A549 (cell line): Measurements from ENCODE around the gene SHE.

Experiments used
- CEBPB ChIP-seq, 2 experiments: fragments of >200 bp in 1 of 2; sonication (Bioruptor Twin) in 1 of 2; formaldehyde crosslinking in 1 of 2; IDR thresholded peaks; 2 replicates each; pipeline ENCODE4 v1.6.1; 2012 to 2016
- EP300 ChIP-seq, 2 experiments: fragments of >200 bp; sonication (Bioruptor Twin); formaldehyde crosslinking; IDR thresholded peaks; 2 replicates in 1 of 2; 3 replicates in 1 of 2; pipeline ENCODE4 v1.6.1; 2016 to 2017
- ESRRA ChIP-seq: fragments of 150-350 bp; IDR thresholded peaks from 2 replicates; pipeline ENCODE4 v1.6.1; 2014; ENCODE audit warnings: mild to moderate bottlenecking, low read length, borderline replicate concordance
- FOSL2 ChIP-seq, 2 experiments: fragments of 450-650 bp in 1 of 2; fragments of >200 bp in 1 of 2; sonication (Bioruptor Twin) in 1 of 2; formaldehyde crosslinking; IDR thresholded peaks; 2 replicates each; pipeline versions ENCODE4 v1.5.0 to v1.6.1; 2016 to 2020; ENCODE audit warnings: mild to moderate bottlenecking in 1 of 2, moderate library complexity in 1 of 2
- GATA3 ChIP-seq: IDR thresholded peaks from 2 replicates; pipeline ENCODE4 v1.6.1; 2012; ENCODE audit warnings: borderline replicate concordance
- POLR2A ChIP-seq: IDR thresholded peaks from 2 replicates; pipeline ENCODE4 v1.6.1; 2012; ENCODE audit warnings: mild to moderate bottlenecking, low read length
- SMC3 ChIP-seq: fragments of >200 bp; sonication (Bioruptor Twin); formaldehyde crosslinking; IDR thresholded peaks from 3 replicates; pipeline ENCODE4 v1.6.1; 2018; ENCODE audit warnings: inconsistent platforms
- SREBF2 ChIP-seq: fragments of 450-650 bp; IDR thresholded peaks from 2 replicates; pipeline ENCODE4 v1.6.1; 2014; ENCODE audit warnings: mild to moderate bottlenecking, moderate library complexity
- TF ChIP-seq, protein P1 (sequence below): fragments of 450-650 bp; IDR thresholded peaks from 2 replicates; pipeline ENCODE4 v1.6.1; 2014; ENCODE audit warnings: antibody characterized with exemption
- TF ChIP-seq, protein P2 (sequence below): fragments of >200 bp; sonication (Bioruptor Twin); formaldehyde crosslinking; IDR thresholded peaks from 3 replicates; pipeline ENCODE4 v1.5.1; 2016
- TF ChIP-seq, protein P3 (sequence below): fragments of 250-450 bp; sonication (Bioruptor Pico); IDR thresholded peaks from 2 replicates; pipeline ENCODE4 v1.5.0; 2020; ENCODE audit warnings: low read depth, mild to moderate bottlenecking, moderate library complexity
- TF ChIP-seq, protein P4 (sequence below): IDR thresholded peaks from 2 replicates; pipeline ENCODE4 v1.6.1; 2012

DNA sequence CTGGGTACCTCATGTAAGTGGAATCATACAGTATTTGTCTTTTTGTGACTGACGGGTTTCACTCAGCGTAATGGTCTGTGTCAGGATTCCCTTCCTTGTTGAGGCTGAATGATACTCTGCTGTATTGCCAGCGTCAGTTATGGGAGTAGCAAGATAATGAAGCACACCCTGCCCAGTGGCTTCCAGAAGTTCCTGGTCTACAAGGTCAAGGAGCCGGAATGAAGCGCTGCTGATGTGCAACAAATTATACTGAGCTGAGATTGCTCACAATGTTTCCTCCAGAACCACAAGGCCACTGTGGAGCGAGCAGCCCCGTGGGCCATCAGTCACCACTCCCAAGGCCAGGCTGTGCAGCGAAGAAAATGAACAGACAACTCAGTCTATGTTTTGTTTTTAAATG lies 24.2 kb downstream of the SHE start:
- TF ChIP-seq, protein P1, sequence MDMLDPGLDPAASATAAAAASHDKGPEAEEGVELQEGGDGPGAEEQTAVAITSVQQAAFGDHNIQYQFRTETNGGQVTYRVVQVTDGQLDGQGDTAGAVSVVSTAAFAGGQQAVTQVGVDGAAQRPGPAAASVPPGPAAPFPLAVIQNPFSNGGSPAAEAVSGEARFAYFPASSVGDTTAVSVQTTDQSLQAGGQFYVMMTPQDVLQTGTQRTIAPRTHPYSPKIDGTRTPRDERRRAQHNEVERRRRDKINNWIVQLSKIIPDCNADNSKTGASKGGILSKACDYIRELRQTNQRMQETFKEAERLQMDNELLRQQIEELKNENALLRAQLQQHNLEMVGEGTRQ, result no peak
- no peak for TF ChIP-seq GATA3
- no peak for TF ChIP-seq POLR2A
- TF ChIP-seq, protein P2, sequence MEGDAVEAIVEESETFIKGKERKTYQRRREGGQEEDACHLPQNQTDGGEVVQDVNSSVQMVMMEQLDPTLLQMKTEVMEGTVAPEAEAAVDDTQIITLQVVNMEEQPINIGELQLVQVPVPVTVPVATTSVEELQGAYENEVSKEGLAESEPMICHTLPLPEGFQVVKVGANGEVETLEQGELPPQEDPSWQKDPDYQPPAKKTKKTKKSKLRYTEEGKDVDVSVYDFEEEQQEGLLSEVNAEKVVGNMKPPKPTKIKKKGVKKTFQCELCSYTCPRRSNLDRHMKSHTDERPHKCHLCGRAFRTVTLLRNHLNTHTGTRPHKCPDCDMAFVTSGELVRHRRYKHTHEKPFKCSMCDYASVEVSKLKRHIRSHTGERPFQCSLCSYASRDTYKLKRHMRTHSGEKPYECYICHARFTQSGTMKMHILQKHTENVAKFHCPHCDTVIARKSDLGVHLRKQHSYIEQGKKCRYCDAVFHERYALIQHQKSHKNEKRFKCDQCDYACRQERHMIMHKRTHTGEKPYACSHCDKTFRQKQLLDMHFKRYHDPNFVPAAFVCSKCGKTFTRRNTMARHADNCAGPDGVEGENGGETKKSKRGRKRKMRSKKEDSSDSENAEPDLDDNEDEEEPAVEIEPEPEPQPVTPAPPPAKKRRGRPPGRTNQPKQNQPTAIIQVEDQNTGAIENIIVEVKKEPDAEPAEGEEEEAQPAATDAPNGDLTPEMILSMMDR, result no peak
- TF ChIP-seq, protein P3, sequence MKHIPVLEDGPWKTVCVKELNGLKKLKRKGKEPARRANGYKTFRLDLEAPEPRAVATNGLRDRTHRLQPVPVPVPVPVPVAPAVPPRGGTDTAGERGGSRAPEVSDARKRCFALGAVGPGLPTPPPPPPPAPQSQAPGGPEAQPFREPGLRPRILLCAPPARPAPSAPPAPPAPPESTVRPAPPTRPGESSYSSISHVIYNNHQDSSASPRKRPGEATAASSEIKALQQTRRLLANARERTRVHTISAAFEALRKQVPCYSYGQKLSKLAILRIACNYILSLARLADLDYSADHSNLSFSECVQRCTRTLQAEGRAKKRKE (CRISPR knock-in tag), result no peak
- TF ChIP-seq ESRRA, result no peak
- no peak for TF ChIP-seq SMC3
- TF ChIP-seq EP300 (IDR thresholded peaks at IDR 0.05), result no peak
- no peak for TF ChIP-seq CEBPB (IDR thresholded peaks at IDR 0.05)
- TF ChIP-seq, protein P4, sequence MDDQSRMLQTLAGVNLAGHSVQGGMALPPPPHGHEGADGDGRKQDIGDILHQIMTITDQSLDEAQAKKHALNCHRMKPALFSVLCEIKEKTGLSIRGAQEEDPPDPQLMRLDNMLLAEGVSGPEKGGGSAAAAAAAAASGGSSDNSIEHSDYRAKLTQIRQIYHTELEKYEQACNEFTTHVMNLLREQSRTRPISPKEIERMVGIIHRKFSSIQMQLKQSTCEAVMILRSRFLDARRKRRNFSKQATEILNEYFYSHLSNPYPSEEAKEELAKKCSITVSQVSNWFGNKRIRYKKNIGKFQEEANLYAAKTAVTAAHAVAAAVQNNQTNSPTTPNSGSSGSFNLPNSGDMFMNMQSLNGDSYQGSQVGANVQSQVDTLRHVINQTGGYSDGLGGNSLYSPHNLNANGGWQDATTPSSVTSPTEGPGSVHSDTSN, result no peak
- no peak for TF ChIP-seq SREBF2
- TF ChIP-seq FOSL2 (IDR thresholded peaks at IDR 0.05), result no peak
- no peak for TF ChIP-seq FOSL2 (CRISPR knock-in tag; IDR thresholded peaks at IDR 0.05)
